Right lobe of liver (tissue), 6 donors: ENCODE results near the gene MYO5A. TPM values are rescaled to one million over a fixed set of nuclear protein-coding genes. Genes with fewer than 3 reads are reported as not detected.

Source experiments
- ATAC-seq, 4 donors: fragments of 200-7000 bp; cut with Tn5 transposase; one replicate each; pipeline ENCODE4 v1.9.1; 2020; ENCODE audit warnings: mild to moderate bottlenecking in 4 of 4, moderate library complexity in 4 of 4
- DNase-seq, 3 donors: peaks; one replicate each; pipeline ENCODE4 v3.0.0-alpha.2; 2020
- H3K27ac ChIP-seq, 3 donors: fragments of 200-600 bp; one replicate each; pipeline ENCODE4 v1.8.0; 2022
- H3K27me3 ChIP-seq, 2 donors: fragments of 200-600 bp; one replicate each; pipeline ENCODE4 v1.8.0; 2022
- H3K36me3 ChIP-seq, 4 donors: fragments of 200-600 bp; sonication (generic) in 1 of 4; one replicate each; pipeline versions ENCODE4 v1.5.1 to v1.8.0; 2017 to 2022; ENCODE audit warnings: control low read depth in 1 of 4
- H3K4me1 ChIP-seq, 4 donors: fragments of 200-600 bp; sonication (generic) in 1 of 4; one replicate each; pipeline versions ENCODE4 v1.5.1 to v1.8.0; 2017 to 2022; ENCODE audit warnings: control low read depth in 1 of 4
- H3K4me3 ChIP-seq, 3 donors: fragments of 200-600 bp; one replicate each; pipeline ENCODE4 v1.8.0; 2022
- H3K9me3 ChIP-seq, 4 donors: fragments of 200-600 bp; sonication (generic) in 1 of 4; one replicate each; pipeline versions ENCODE4 v1.5.1 to v1.8.0; 2017 to 2022; ENCODE audit warnings: control low read depth in 1 of 4
- CTCF ChIP-seq, 4 donors: fragments of 200-600 bp in 3 of 4; fragments of 450-650 bp in 1 of 4; IDR thresholded peaks; one replicate each; pipeline versions ENCODE4 v1.5.1 to v1.8.0; 2016 to 2022; ENCODE audit warnings: antibody characterized with exemption in 4 of 4, mild to moderate bottlenecking in 2 of 4
- POLR2A ChIP-seq: fragments of 450-650 bp; IDR thresholded peaks from one replicate; pipeline ENCODE4 v1.6.1; 2017; ENCODE audit warnings: antibody characterized with exemption, mild to moderate bottlenecking
- WGBS: methylation state at CpG from one replicate; pipeline ENCODE4 v1.1.6; 2018; ENCODE audit warnings: low coverage, low lambda C conversion rate; ENCODE audit not compliant: insufficient coverage; ENCODE audit errors: missing lambda C conversion rate; 5-methylcytosine and 5-hydroxymethylcytosine counted together
- intact Hi-C, 2 donors: fragments of 100-400 bp; cut with DNase I; formaldehyde crosslinking; loops; one replicate each; pipeline versions ENCODE4 v1.11.2 to v1.14.1; 2022
- total RNA-seq, 6 experiments: library from RNA; depleted of rRNA in 2 of 6; stranded (reverse); fragments of >200 nt in 2 of 6; fragmentation: NEBNext Ultra II Directional in 3 of 6; extraction: Animal tissue kit (Norgen Biotek cat#: 25700) in 3 of 6; gene quantifications; one replicate each; pipeline versions ENCODE4 v1.1.0 to v1.2.4, GENCODE V29; 2016 to 2023
- donor health status: DM: no; HTN: yes; CAD: no.
- donor health status: DM: no; HTN: no; CAD: no.
- donor health status: DM: no; HTN: no; CAD: no.
- donor health status: DM: no; HTN: yes; CAD: no.
- donor health status: DM: no; HTN: yes; CAD: no.

Gene MYO5A
- total RNA-seq, 6 experiments from 2014 or later = 3.2 to 13.3 (median 5.0) TPM

- intact Hi-C loops = no loop called here
- H3K27me3 ChIP-seq = no peaks in the 10 kb centered on the region
- no peaks in the 10 kb centered on the region for H3K4me1 ChIP-seq
- DNase-seq (no peak), ATAC-seq (no peak)
- no peaks in the 10 kb centered on the region for H3K36me3 ChIP-seq
- no peaks in the 10 kb centered on the region for H3K9me3 ChIP-seq
- TF ChIP-seq POLR2A (no peak), CTCF (IDR thresholded peaks at IDR 0.05) (no peak)
- no peak overlapping the region for H3K4me3 ChIP-seq
- 67% methylated on average over 2 of the region's 2 CpGs for WGBS
- no peak overlapping the region for H3K27ac ChIP-seq
Observed at GRCh38 chr15:52511084-52511483, 17.6 kb downstream of the MYO5A start.

GRCh38 chr15:52509500-52510245, 19.0 kb downstream of the MYO5A start:
- Histone ChIP-seq H3K4me1 (no peaks in the 10 kb centered on the region), H3K27me3 (no peaks in the 10 kb centered on the region), H3K27ac (no peak overlapping the region), H3K4me3 (no peak overlapping the region), H3K36me3 (no peaks in the 10 kb centered on the region), H3K9me3 (no peaks in the 10 kb centered on the region)
- ATAC-seq (no peak), DNase-seq (no peak)
- WGBS = 61% methylated on average over 2 of the region's 3 CpGs
- intact Hi-C loops = no loop called here
- TF ChIP-seq POLR2A (no peak), CTCF (IDR thresholded peaks at IDR 0.05) (no peak)

GRCh38 chr15:52506549-52506948, 22.1 kb downstream of the MYO5A start:
- no peak overlapping the region for H3K27ac ChIP-seq
- no peaks in the 10 kb centered on the region for H3K9me3 ChIP-seq
- intact Hi-C loops = no loop called here
- DNase-seq = no peak
- WGBS = 40% methylated on average over 1 of the region's 6 CpGs
- no peaks in the 10 kb centered on the region for H3K4me1 ChIP-seq
- H3K27me3 ChIP-seq = no peaks in the 10 kb centered on the region
- no peak for ATAC-seq
- TF ChIP-seq POLR2A (no peak), CTCF (IDR thresholded peaks at IDR 0.05) (no peak)
- no peaks in the 10 kb centered on the region for H3K36me3 ChIP-seq
- no peak overlapping the region for H3K4me3 ChIP-seq

- no peak for TF ChIP-seq CTCF (IDR thresholded peaks at IDR 0.05)
- TF ChIP-seq POLR2A = no peak
- Histone ChIP-seq H3K27me3 (no peaks in the 10 kb centered on the region), H3K36me3 (no peaks in the 10 kb centered on the region), H3K27ac (no peak overlapping the region), H3K9me3 (no peaks in the 10 kb centered on the region), H3K4me3 (no peak overlapping the region), H3K4me1 (no peaks in the 10 kb centered on the region)
- ATAC-seq (no peak), DNase-seq (no peak)
- WGBS = 80% methylated on average over 1 of the region's 6 CpGs
- intact Hi-C loops = no loop called here
Observed at GRCh38 chr15:52505151-52505550, 23.5 kb downstream of the MYO5A start.
